ENCODE measurements around the gene RAP1A. TPM values are rescaled to one million over a fixed set of nuclear protein-coding genes. Genes with fewer than 3 reads are reported as not detected.

The RAP1A gene
- total RNA-seq, 1 experiment from 2014 or later, result 25.4 TPM

- Mint-ChIP-seq H3K4me3 (no peak overlapping the region), H3K27ac (no peak overlapping the region), H3K27me3 (ENCODE audit: low read depth) (no peaks in the 10 kb centered on the region), H3K4me1 (peaks cover 27% of the 10 kb centered on the region), H3K9me3 (no peaks in the 10 kb centered on the region), H3K36me3 (no peaks in the 10 kb centered on the region)
- no peak for DNase-seq (ENCODE audit: low spot score)
- no peak for TF ChIP-seq ZNF121 (CRISPR knock-in tag; IDR thresholded peaks at IDR 0.05)
- TF ChIP-seq ZNF232 (CRISPR knock-in tag; IDR thresholded peaks at IDR 0.05), result no peak
- no peak for TF ChIP-seq ESRRA (CRISPR knock-in tag; IDR thresholded peaks at IDR 0.05; ENCODE audit: borderline replicate concordance)
- TF ChIP-seq SP1 (CRISPR knock-in tag; conservative IDR thresholded peaks at IDR 0.05), result no peak
- TF ChIP-seq ZNF512 (CRISPR knock-in tag; IDR thresholded peaks at IDR 0.05; ENCODE audit: borderline replicate concordance), result no peak
- no peak for TF ChIP-seq NR1H2 (CRISPR knock-in tag; IDR thresholded peaks at IDR 0.05)
- no peak for TF ChIP-seq CREB1 (CRISPR knock-in tag; IDR thresholded peaks at IDR 0.05)
- TF ChIP-seq MLX (CRISPR knock-in tag; IDR thresholded peaks at IDR 0.05), result no peak
- no peak for ATAC-seq
- CTCF ChIA-PET, result interaction anchor here (1.4 to 1.7 kb wide), 2 partner anchors 30 to 52 kb away, joined by 4 to 7 read pairs; no protein-coding TSS in a partner anchor
- POLR2A ChIA-PET, result interaction anchor here (1.0 kb wide), 1 partner anchor 11 kb away, joined by 5 read pairs; no protein-coding TSS in a partner anchor
Measured at GRCh38 chr1:111717450-111717849, 97.9 kb downstream of the RAP1A start.

GRCh38 chr1:111719135-111719534, 99.5 kb downstream of the RAP1A start:
- no peak for TF ChIP-seq ZNF671 (CRISPR knock-in tag; IDR thresholded peaks at IDR 0.05)
- TF ChIP-seq ETV6 (CRISPR knock-in tag; IDR thresholded peaks at IDR 0.05), result no peak
- DNase-seq (ENCODE audit: low spot score) (no peak), ATAC-seq (no peak)
- POLR2A ChIA-PET, result no interaction called here
- Mint-ChIP-seq H3K4me3 (no peak overlapping the region), H3K9me3 (no peaks in the 10 kb centered on the region), H3K36me3 (no peaks in the 10 kb centered on the region), H3K4me1 (peaks cover 41% of the 10 kb centered on the region), H3K27me3 (ENCODE audit: low read depth) (no peaks in the 10 kb centered on the region), H3K27ac (no peak overlapping the region)
- CTCF ChIA-PET, result interaction anchor here (1.2 to 2.5 kb wide), 4 partner anchors 28 to 237 kb away, joined by 3 to 12 read pairs (median 8); no protein-coding TSS in a partner anchor

DNA sequence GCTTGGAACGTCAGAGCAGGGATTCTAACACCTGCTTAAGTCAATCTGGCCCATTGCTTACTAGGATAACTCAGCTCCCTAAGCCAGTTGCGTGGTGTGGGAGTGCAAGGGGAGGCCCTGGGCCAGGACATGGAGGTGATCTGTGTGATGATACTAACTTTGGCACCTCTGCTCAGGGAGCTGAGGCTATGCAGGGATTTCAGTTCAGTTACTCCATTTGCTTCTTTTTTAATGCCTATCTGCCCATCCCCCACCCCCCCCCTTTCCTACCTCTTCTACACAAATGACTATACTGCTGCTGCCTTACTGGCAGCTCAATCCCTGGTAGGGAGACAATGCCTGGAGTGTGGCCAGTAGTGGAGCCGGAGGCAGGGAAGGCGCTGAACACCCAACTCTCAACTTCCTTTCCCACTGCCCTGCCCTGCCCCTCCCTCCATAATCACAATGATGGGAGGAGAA, 100.1 kb downstream of the RAP1A start:
- no peaks in the 10 kb centered on the region for H3K9me3 Mint-ChIP-seq
- no peaks in the 10 kb centered on the region for H3K27me3 Mint-ChIP-seq (ENCODE audit: low read depth)
- POLR2A ChIA-PET, result no interaction called here
- TF ChIP-seq ZNF219 (CRISPR knock-in tag; IDR thresholded peaks at IDR 0.05; ENCODE audit: borderline replicate concordance) (no peak), RELA (CRISPR knock-in tag; IDR thresholded peaks at IDR 0.05; ENCODE audit: borderline replicate concordance) (no peak), CREM (CRISPR knock-in tag; IDR thresholded peaks at IDR 0.05) (no peak), FOXP4 (CRISPR knock-in tag; IDR thresholded peaks at IDR 0.05) (no peak), GTF2I (CRISPR knock-in tag; conservative IDR thresholded peaks at IDR 0.05) (no peak), USF2 (CRISPR knock-in tag; IDR thresholded peaks at IDR 0.05) (no peak), TEAD4 (CRISPR knock-in tag; IDR thresholded peaks at IDR 0.05) (no peak), MYBL2 (CRISPR knock-in tag; IDR thresholded peaks at IDR 0.05) (no peak), ESRRA (CRISPR knock-in tag; IDR thresholded peaks at IDR 0.05; ENCODE audit: borderline replicate concordance) (no peak), FOXP1 (CRISPR knock-in tag; IDR thresholded peaks at IDR 0.05; ENCODE audit: borderline replicate concordance) (no peak), E2F1 (CRISPR knock-in tag; IDR thresholded peaks at IDR 0.05) (no peak)
- no peaks in the 10 kb centered on the region for H3K36me3 Mint-ChIP-seq
- no peak for ATAC-seq
- H3K4me1 Mint-ChIP-seq, result peaks cover 44% of the 10 kb centered on the region
- no peak overlapping the region for H3K4me3 Mint-ChIP-seq
- CTCF ChIA-PET, result interaction anchor here (1.0 to 2.5 kb wide), 4 partner anchors 28 to 238 kb away, joined by 3 to 12 read pairs (median 6); no protein-coding TSS in a partner anchor
- H3K27ac Mint-ChIP-seq, result peak overlapping the region; percentile 58
- DNase-seq (ENCODE audit: low spot score), result no peak
